GM19468 (cell line): ENCODE data around the gene POLD1.
"Not testable (repeated sequence)": the region's sequence is repeated elsewhere in the genome, so short reads cannot be mapped to it uniquely, and the experiment has no call there.

Experiments used
- ATAC-seq: cut with Tn5 transposase; IDR thresholded peaks from one replicate; pipeline ENCODE4 v1.9.1; 2021; ENCODE audit warnings: mild to moderate bottlenecking, moderate library complexity, moderate number of reproducible peaks; ENCODE audit not compliant: unreplicated experiment; ENCODE audit errors: extremely low read depth

POLD1 gene

DNA sequence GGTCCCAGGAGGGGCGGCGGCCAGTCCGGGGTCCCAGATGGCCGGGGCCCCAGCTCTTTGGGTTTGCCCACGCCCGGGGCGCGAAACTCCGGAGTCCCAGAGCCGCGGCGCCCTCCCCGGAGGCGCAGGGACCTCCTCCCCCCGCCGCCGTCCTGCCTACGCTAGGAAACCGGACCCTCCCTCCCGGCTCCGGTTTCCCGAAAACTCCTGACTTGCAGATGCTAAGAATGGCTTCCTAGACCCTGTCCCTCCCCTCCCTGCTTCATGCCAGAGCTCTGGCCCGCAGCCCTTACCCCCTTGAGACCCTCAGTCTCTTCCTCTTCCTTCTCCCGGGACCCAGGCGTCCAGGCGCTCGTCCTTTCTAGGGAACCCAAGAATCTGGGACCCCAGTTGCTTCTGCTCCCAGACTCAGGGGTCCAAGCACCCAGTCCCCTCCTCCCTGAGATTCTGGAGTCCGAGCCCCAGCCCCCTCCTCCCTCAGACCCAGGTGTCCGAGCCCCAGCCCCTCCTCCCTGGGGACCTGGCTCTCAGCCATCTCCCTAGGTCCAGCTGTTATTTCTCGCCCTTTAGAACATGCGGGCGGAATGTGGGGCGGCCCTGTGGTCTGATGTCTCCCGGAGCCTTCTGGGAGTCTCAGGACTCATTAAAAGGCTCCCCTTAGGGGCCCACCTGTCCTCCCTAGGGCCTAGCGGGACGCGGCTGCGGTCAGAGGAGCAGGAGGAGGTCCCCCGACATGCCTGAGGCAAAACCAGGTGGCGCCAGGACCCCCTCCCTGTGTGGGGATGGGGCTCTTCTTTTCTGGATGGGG, 48.3 kb downstream of the POLD1 start, which contains the start of gene MYBPC2:
MYBPC2 (plus strand) TSS at position 672 of the 808 bp plus-strand sequence; CDS start at position 734, 62 bp downstream.
- ATAC-seq: no peak

DNA sequence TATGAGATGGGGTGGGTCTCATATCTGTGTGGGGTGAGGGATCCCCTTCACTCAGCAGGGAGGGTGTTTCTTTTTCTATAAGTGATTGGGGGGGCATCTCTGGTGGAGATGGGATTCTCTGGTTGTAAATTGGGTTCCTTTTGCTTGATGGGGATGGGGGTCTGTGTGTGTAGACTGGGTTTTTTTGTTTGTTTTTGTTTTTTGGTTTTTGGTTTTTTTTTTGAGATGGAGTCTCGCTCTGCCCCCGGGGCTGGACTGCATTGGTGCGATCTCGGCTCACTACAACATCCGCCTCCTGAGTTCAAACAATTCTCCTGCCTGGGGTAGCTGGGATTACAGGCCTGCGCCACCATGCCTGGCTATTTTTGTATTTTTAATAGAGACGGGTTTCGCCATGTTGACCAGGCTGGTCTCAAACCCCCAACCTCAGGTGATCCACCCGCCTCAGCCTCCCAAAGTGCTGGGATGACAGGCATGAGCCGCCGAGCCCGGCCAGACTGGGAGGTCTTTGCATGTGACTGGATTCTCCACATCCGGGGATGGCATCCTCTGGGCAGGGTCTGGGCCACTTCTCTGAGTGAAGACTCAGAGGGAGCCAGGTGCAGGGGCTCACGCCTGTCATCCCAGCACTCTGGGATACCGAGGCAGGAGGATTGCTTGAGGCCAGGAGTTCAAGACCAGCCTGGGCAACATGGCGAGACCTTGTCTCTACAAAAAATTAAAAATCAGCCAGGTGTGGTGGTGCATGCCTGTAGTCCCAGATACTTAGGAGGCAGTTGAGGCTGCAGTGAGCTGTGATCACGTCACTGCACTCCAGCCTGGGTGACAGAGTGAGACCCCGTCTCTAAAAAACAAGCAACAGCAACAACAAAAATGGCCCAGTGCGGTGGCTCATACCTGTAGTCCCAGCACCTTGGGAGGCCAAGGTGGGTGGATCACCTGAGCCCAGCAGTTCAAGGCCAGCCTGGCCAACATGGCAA, 49.3 kb downstream of the POLD1 start:
- no peak for ATAC-seq

DNA sequence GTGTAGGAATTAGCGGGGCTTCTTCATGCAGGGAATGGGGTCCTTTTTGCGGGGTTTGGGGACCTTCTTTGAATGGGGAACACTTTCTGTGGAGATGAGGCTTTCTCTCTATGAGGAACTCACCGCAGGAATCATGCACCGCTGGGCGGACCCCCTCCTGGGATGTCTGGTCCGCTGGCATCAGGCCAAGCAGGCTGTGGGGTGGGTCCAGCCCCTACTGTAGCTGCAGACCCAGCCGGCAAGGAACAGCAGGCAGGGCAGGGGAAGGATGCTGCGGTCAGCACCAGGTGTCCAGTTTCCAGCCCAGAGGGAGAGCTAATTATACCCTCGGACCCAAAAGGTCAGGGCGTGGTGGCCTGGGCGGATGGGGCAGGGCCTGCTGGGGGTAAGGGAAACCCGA, 50.4 kb downstream of the POLD1 start:
- no peak for ATAC-seq

DNA sequence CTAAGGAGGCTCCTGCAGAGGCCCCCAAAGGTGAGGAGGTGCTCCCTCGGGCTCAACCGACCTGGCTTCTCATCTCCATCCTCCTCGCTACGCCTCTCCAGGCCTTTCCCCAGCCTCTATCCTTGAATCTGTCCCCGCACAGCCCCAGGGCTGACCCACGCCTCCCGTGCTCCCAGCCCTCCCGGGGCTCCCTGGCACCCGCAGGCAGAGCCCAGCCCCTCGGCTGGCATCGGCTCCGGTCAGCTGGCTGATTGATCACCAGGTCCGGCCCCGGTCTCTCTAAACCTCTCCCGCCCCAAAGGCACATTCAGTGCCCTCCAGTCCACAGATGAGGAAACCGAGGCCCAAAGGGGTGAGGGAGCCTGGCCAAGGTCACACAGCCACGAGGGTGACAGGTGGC, 51.1 kb downstream of the POLD1 start:
- no peak for ATAC-seq

DNA sequence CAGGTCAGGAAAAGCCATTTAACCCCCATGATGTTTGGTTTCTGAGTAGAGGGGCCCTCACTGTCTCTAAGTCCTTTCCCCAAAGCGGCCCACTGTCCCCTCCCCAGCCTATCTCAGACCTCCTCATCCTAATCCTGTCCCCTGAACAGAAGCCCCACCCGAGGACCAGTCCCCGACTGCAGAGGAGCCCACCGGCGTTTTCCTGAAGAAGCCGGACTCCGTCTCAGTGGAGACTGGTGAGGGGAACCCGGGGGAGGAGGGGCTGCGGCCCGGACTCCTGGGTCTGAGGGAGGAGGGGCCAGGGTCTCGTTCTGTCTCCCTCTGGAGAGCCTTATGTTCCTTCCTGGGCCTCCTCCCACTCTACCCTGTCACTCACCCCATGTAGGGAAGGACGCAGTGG, 51.5 kb downstream of the POLD1 start:
- no peak for ATAC-seq

DNA sequence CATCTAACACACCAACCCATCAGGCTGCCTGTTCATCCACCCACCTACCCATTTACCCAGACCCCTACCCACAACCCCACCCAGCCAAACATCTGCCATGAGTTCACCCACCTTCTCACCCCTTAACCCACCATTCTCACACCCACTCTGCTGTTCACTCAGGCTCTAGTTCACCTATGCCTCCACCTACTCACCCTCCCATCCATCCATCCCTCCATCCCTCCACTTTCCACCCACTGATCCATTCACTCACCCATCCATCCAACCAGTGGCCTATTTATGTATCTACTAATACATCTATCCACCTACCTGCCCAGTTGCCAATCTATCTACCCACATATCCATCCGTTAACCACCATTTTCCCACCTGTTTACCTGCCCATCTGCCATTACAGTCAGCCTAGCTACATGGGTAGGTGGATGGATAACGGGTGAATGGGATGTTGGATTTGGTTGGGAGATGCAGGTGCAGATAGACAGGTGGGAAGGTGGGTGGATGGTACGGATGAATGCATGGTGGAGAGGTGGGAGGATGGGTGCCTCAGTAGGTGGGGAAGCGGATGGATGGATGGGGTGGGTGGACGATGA, 53.8 kb downstream of the POLD1 start:
- no peak for ATAC-seq

DNA sequence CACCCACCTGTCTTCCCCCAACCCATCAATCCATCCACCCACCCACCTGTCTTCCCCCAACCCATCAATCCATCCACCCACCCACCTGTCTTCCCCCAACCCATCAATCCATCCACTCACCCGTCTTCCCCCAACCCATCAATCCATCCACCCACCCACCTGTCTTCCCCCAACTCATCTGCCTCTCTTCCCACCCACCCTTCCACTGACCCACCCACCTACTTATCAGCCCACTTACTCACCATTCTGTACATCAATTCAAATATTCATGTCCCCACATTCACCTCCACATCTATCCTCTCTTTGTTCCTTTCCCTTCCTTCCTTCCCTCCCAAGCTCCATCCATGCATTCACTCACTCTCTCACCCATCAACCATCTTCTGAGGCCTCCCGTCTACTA, 55.0 kb downstream of the POLD1 start:
- not testable (repeated sequence) for ATAC-seq

DNA sequence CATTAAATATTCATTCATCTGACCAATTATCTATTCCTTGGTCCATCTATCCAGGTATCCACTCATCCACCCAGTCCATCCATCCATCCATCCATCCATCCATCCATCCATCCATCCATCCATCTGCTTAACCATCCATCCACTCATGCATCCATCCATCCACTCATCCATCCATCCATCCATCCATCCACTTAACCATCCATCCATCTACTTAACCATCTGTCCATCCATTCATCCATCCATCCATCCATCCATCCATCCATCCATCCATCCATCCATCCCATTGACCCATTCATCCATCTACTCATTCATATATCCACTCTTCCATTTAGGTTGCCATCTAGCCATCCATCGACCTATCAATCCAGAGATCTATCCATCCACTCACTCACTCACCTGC, 59.9 kb downstream of the POLD1 start:
- no peak for ATAC-seq

DNA sequence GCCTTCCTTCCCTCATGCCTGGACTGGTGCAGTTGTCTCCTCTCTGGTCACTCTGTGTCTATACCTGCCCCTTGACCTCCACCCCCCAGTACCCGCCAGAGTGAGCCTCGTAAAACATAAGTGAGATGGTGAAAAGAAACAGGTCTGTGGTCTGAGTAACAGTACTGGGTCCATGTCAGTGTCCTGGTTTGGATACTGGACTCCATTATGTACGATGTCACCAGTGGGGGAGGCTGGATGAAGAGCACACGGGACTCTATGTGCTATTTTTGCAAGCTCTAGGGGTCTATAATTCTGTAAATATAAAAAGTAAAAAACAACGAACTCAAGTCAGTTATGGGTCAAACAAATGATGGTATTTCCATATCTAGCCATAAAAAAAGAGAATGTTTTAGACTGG, 62.9 kb downstream of the POLD1 start:
- ATAC-seq: no peak

DNA sequence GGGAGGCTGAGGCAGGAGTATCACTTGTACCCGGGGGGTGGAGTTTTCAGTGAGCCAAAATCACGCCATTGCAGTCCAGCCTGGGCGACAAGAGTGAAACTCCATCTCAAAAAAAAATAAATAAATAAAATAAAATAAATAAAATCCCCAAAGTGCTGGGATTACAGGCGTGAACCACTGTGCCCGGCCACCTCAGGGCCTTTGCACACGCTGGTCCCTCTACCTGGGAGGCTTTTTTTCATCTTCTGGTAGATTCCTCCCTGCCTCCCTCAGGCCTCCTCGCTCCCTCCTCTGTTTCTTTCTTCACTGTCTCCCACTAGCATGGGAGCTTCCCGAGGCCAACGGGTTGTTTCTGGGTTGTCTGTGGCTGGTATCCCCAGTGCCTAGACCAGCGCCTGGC, 63.6 kb downstream of the POLD1 start:
- ATAC-seq: no peak

DNA sequence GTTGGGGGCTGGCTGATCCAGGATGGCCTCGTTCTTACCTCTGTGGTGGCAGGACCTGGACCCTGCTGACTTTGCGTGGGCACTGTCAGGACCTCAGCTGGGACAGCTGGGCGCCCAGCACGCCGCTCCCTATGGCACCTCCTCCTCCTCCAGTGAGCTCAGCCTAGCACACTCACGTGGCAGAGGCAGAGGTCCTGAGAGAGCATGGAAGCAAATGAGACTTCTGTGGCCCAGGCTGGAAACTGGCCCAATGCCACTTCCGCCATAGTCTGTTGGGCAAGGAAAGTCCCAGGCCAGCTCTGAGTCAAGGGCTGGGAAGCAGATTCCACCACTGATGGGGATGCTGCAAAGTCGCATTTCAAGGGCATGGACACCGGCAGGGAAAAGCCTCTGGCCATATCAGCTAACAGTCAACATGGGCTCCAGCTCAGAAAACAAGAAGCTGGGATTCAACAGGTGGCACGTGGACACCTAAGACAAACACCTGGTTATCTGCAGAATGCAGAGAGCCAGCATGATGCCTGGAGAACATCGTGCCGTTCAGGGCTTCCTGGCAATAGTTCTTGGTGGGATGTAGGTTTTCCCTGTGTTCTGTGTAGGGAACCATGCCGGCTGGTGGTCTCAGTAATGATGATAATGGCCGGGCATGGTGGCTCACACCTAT, 65.2 kb downstream of the POLD1 start:
- no peak for ATAC-seq

DNA sequence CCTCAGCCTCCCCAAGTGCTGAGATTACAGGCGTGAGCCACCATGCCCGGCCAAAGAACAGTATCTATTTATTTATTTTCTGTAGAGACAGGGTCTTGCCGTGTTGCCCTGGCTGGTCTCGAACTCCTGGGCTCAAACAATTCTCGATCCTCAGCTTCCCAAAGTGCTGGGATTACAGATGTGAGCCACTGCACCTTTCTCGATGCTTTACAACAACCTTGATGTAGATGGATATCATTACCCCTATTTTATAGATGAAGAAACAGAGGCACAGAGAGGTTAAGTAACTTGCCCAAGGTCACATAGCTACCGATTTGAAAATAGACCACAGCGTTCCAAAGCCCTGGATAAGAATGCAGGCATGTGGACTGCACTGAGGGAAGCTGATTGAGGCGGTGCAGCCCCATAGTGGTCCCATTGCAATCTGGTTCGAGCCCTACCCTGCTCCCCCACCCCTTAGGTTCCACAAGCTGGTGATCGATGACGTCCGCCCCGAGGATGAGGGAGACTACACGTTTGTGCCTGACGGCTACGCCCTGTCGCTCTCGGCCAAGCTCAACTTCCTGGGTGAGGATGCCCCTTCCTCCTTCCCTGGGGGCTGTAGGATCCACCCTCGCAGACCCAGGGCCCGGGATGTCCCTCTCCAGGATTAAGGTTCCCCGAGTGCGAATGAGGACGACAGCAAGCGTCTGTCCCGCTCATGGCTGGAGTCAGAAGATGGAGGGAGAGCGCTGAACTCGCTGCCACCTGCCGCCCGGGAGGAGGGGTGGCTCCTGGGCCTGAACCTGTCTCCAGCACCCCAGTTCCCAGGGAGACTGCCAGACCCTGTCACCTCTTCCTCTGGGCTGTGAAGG, 66.4 kb downstream of the POLD1 start:
- ATAC-seq: no peak

DNA sequence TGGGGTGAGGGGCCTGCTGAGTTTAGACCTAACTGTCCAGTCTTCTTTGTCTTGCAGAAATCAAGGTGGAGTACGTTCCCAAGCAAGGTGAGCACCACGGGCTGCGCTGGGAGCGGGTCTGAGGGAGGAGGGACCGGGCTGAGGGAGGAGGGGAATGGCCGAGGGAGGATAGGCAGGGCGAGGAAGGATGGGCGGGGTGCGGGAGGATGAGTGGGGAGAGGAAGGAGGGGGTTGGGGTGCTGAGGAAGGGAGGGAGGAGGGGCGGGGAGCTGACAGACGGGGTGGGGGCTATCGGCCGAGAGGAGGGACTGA, 67.0 kb downstream of the POLD1 start:
- ATAC-seq: no peak

DNA sequence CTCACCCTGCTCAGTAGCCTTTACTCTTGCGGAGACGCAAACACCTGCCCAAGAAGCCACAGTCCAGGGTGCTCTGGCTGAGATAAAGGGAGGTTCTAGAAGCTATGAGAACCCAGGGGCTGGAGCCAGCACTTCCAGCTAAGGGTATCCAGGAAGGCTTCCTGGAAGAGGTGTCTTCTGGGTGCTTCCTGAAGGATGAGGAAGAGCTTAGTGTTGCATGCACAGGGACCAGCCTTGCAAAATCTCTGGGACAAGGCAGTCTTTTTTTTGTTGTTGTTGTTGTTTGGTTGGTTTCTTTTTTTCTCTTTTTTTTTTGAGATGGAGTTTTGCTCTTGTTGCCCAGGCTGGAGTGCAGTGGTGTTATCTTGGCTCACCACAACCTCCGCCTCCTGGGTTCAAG, 69.1 kb downstream of the POLD1 start:
- no peak for ATAC-seq

DNA sequence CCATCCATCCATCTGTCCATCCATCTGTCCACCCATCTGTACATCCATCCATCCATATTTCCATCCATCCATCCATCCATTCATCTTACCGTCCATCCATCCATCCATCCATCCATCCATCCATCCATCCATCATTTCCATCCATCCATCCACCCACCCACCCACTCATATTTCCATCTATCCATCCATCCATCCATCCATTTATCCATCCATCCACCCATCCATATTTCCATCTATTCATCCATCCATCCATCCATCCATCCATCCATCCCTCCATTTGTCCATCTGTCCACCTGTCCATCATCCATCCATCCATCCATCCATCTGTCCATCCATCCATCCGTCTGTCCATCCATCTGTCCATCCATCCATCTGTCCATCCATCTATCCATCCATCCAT, 71.8 kb downstream of the POLD1 start:
- no peak for ATAC-seq

DNA sequence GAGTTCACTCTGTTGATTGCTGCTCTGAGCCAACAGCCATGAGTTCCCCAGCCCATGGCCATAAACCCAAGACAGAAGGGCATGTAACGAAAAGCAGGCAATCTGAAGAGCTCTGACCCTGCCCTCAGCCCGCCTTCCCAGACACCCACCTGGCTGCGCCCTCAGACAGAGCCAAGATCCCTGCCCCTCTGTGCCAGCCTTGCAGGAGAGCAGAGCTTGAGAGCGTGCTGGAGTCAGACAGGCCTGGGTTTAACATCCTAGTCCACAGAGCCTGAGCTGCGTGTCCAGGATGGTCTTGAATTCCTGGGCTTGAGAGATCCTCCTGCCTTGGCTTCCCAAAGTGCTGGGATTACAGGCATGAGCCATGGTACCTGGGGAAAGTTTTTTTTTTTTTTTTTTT, 73.2 kb downstream of the POLD1 start:
- no peak for ATAC-seq

DNA sequence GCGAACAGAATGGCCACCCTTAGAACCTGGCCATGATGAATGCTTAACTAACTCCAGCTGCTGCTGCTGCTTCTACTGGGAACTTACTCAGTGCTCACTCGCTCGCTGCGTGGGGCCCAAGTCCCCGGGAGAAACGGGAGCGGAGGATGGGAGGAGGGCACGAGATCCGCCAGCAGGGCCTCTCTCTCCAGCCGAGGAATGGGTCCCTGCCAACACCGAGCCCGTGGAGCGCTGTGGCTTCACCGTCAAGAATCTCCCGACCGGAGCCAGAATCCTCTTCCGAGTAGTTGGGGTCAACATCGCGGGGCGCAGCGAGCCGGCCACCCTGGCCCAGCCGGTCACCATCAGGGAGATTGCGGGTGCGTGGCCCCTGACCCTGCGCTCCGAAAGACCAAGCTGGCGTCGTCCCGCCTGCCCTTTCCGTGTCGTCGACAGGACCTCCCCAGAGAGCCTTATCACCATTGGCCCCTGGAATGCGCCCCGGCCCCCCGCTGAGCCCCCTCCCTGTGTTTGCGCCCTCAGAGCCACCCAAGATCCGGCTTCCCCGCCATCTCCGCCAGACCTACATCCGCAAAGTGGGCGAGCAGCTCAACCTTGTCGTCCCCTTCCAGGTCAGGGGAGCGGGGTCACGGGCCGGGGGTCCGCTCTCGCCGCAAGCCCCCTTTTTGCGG, 74.4 kb downstream of the POLD1 start:
- no peak for ATAC-seq

DNA sequence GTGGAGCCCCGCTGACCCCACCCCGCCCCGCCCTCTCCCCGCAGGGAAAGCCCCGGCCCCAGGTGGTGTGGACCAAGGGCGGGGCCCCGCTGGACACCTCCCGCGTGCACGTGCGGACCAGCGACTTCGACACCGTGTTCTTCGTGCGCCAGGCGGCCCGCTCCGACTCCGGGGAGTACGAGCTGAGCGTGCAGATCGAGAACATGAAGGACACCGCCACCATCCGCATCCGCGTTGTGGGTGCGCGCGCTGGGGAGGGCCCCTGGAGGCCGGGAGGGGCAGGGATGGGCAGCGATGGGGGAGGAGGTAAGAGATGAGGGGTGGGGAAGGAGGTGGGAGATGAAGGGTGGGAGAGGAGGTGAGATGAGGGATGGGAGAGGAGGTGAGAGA, 74.9 kb downstream of the POLD1 start:
- no peak for ATAC-seq

DNA sequence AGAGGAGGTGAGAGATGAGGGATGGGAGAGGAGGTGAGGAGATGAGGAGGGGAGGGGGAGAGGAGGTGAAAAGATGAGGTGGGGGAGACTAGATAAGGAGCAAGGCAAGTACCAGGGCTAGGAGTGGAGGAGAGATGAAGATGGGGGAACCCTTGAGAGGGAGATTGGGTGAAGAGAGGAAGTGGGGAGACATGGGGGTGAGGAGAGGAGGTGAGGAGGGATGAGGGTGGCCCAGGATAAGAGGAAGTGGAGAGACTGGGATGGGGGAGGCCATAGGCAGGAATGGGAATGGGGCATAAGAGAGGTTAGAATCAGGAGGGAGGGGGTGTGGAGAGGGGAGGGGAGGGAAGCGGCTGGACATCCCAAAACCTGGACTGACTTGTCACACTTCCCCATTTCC, 75.5 kb downstream of the POLD1 start:
- no peak for ATAC-seq
